Rectal smooth muscle tissue (tissue), 1 donor: Measurements from ENCODE around the gene RAD9B.
A peak's percentile ranks its signal among the peaks of the same experiment; 100 is the strongest.

Source experiments
- H3K27ac ChIP-seq: one replicate; pipeline ENCODE4 v1.7.0; 2013; ENCODE audit warnings: low read depth, low read length, inconsistent platforms
- H3K27me3 ChIP-seq: one replicate; pipeline ENCODE4 v1.7.0; 2013; ENCODE audit warnings: low read length; ENCODE audit not compliant: control insufficient read depth, insufficient read depth
- H3K36me3 ChIP-seq: one replicate; pipeline ENCODE4 v1.7.0; 2013; ENCODE audit warnings: low read length; ENCODE audit not compliant: control insufficient read depth, insufficient read depth
- H3K4me1 ChIP-seq: one replicate; pipeline ENCODE4 v1.7.0; 2013; ENCODE audit warnings: low read length; ENCODE audit not compliant: control insufficient read depth, insufficient read depth
- H3K4me3 ChIP-seq: one replicate; pipeline ENCODE4 v1.7.0; 2013; ENCODE audit warnings: low read length
- H3K9ac ChIP-seq: one replicate; pipeline ENCODE4 v1.7.0; 2013; ENCODE audit warnings: low read length

Gene RAD9B

GRCh38 chr12:110548678-110549077 lies 46.5 kb downstream of the RAD9B start:
- H3K36me3 ChIP-seq: peaks cover 3% of the 10 kb centered on the region
- H3K4me3 ChIP-seq: no peak overlapping the region
- peak overlapping the region; percentile 53 for H3K27ac ChIP-seq
- H3K4me1 ChIP-seq: peaks cover 22% of the 10 kb centered on the region
- H3K27me3 ChIP-seq: no peaks in the 10 kb centered on the region
- no peak overlapping the region for H3K9ac ChIP-seq

GRCh38 chr12:110549716-110550115 lies 47.6 kb downstream of the RAD9B start:
- no peak overlapping the region for H3K9ac ChIP-seq
- H3K4me3 ChIP-seq: no peak overlapping the region
- H3K36me3 ChIP-seq: peaks cover 3% of the 10 kb centered on the region
- H3K27ac ChIP-seq: peak overlapping the region; percentile 30
- peaks cover 19% of the 10 kb centered on the region for H3K4me1 ChIP-seq
- no peaks in the 10 kb centered on the region for H3K27me3 ChIP-seq

- peaks cover 21% of the 10 kb centered on the region for H3K4me1 ChIP-seq
- H3K4me3 ChIP-seq: no peak overlapping the region
- no peak overlapping the region for H3K27ac ChIP-seq
- no peak overlapping the region for H3K9ac ChIP-seq
- H3K36me3 ChIP-seq: peaks cover 3% of the 10 kb centered on the region
- H3K27me3 ChIP-seq: no peaks in the 10 kb centered on the region
Observed at GRCh38 chr12:110550981-110551380, 48.9 kb downstream of the RAD9B start.
